ENCODE measurements around the gene RBM19. TPM values are rescaled to one million over a fixed set of nuclear protein-coding genes. Genes with fewer than 3 reads are reported as not detected.

Gene RBM19
- total and polyA plus RNA-seq, 2 donors (not counting 3 experiments of a cell fraction or from before 2014, with no cell fraction given): 13.2 to 34.4 TPM

GRCh38 chr12:113938471-113938870, 27.7 kb downstream of the RBM19 start:
- TF ChIP-seq JUN (IDR thresholded peaks at IDR 0.05; ENCODE audit: borderline replicate concordance, insufficient read depth, insufficient read length, low read depth) (no peak), MYC (IDR thresholded peaks at IDR 0.05; ENCODE audit: low read depth, low read length) (no peak), POLR2A (IDR thresholded peaks at IDR 0.05; ENCODE audit: low read depth, low read length) (no peak), EZH2 (IDR thresholded peaks at IDR 0.05; ENCODE audit: borderline replicate concordance, low read depth, low read length, severe bottlenecking) (no peak), FOS (IDR thresholded peaks at IDR 0.05; ENCODE audit: borderline replicate concordance, insufficient read depth, low read length) (no peak), MAX (IDR thresholded peaks at IDR 0.05; ENCODE audit: insufficient read depth, insufficient read length) (no peak), POLR2AphosphoS5 (IDR thresholded peaks at IDR 0.05; ENCODE audit: insufficient read depth, low read depth, low read length) (no peak), GATA2 (IDR thresholded peaks at IDR 0.05; ENCODE audit: insufficient read depth, insufficient read length, low read depth, low read length) (no peak)
- TF ChIP-seq, protein P1, sequence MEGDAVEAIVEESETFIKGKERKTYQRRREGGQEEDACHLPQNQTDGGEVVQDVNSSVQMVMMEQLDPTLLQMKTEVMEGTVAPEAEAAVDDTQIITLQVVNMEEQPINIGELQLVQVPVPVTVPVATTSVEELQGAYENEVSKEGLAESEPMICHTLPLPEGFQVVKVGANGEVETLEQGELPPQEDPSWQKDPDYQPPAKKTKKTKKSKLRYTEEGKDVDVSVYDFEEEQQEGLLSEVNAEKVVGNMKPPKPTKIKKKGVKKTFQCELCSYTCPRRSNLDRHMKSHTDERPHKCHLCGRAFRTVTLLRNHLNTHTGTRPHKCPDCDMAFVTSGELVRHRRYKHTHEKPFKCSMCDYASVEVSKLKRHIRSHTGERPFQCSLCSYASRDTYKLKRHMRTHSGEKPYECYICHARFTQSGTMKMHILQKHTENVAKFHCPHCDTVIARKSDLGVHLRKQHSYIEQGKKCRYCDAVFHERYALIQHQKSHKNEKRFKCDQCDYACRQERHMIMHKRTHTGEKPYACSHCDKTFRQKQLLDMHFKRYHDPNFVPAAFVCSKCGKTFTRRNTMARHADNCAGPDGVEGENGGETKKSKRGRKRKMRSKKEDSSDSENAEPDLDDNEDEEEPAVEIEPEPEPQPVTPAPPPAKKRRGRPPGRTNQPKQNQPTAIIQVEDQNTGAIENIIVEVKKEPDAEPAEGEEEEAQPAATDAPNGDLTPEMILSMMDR (IDR thresholded peaks at IDR 0.05; ENCODE audit: extremely low read depth in 1 of 2, insufficient read depth in 1 of 2, low read depth in 1 of 2, low read length in 2 of 2): no peak

More at GRCh38 chr12:113938471-113938870, 27.7 kb downstream of the RBM19 start:
- no peaks in the 10 kb centered on the region for H3K27me3 ChIP-seq (ENCODE audit: control insufficient read depth in 2 of 2, insufficient read depth in 2 of 2, low read length in 2 of 2)
- no TSS peak for BruUV-seq (replicated peaks)
- H3K4me3 ChIP-seq (replicated peaks in 1 of 3; ENCODE audit: insufficient read depth in 1 of 3, low read depth in 1 of 3, low read length in 3 of 3): no peak overlapping the region
- ChIA-PET POLR2A (no interaction called here), CTCF (no interaction called here)
- no peak overlapping the region for H3K27ac ChIP-seq (ENCODE audit: insufficient read depth, low read depth, low read length)
- peaks cover 10 to 20% of the 10 kb centered on the region in 2 experiments for H3K36me3 ChIP-seq (ENCODE audit: control insufficient read depth in 2 of 2, extremely low read depth in 1 of 2, insufficient read depth in 2 of 2, low read length in 2 of 2)
- no peaks in the 10 kb centered on the region for H3K9me3 ChIP-seq (replicated peaks; ENCODE audit: control insufficient read depth, insufficient read depth, low read length)
- H3K9ac ChIP-seq (replicated peaks; ENCODE audit: extremely low read depth, insufficient read depth, low read length): no peak overlapping the region
- no peak for DNase-seq (ENCODE audit: low read depth, low spot score)
- no peak overlapping the region for H2AFZ ChIP-seq (ENCODE audit: low read depth, low read length)
- H3K4me2 ChIP-seq (ENCODE audit: insufficient read depth, low read length): no peak overlapping the region
- H3K79me2 ChIP-seq (ENCODE audit: control insufficient read depth, insufficient read depth, low read length): no peaks in the 10 kb centered on the region
- H4K20me1 ChIP-seq (replicated peaks; ENCODE audit: control insufficient read depth, extremely low read depth, insufficient read depth, low read length): no peaks in the 10 kb centered on the region
- dilution Hi-C loops (cut with MboI; ENCODE audit: extremely low pct_ligation_motif_present, low sequenced_read_pairs): no loop called here
- no peak for FAIRE-seq
- peaks cover 16% of the 10 kb centered on the region for H3K4me1 ChIP-seq (ENCODE audit: control insufficient read depth, extremely low read depth, insufficient read depth, low read length)
- intact Hi-C loops (cut with micrococcal nuclease): no loop called here
- no peaks in the 10 kb centered on the region for H3K9me1 ChIP-seq (replicated peaks; ENCODE audit: control insufficient read depth, extremely low read depth, insufficient read depth, low read length)

Measured in endothelial cell of umbilical vein (primary cell).